ENCODE results near the gene PAQR8.

The PAQR8 gene

DNA sequence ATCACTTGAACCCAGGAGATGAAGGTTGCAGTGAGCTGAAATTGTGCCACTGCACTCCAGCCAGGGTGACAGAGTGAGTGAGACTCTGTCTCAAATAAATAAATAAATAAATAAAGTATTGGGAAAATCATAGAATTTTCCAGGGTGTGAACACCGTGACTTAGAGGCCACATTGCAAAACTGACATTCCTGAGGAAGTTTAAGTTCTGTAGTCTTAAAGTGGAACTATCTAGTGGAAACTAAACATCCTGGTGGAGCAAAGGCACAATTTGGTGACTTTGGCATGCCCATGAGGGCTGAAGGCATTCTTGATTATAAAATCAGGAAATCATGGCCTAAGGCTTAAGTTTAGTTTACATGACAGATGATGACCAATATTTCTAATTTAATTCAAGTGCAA lies 44.7 kb upstream of the PAQR8 start:
- TF ChIP-seq EZH2phosphoT487 (IDR thresholded peaks at IDR 0.05; ENCODE audit: low read length) (no peak), EZH2 (optimal IDR thresholded peaks at IDR 0.05; ENCODE audit: low read depth, low read length) (no peak)
- TF ChIP-seq, protein P1, sequence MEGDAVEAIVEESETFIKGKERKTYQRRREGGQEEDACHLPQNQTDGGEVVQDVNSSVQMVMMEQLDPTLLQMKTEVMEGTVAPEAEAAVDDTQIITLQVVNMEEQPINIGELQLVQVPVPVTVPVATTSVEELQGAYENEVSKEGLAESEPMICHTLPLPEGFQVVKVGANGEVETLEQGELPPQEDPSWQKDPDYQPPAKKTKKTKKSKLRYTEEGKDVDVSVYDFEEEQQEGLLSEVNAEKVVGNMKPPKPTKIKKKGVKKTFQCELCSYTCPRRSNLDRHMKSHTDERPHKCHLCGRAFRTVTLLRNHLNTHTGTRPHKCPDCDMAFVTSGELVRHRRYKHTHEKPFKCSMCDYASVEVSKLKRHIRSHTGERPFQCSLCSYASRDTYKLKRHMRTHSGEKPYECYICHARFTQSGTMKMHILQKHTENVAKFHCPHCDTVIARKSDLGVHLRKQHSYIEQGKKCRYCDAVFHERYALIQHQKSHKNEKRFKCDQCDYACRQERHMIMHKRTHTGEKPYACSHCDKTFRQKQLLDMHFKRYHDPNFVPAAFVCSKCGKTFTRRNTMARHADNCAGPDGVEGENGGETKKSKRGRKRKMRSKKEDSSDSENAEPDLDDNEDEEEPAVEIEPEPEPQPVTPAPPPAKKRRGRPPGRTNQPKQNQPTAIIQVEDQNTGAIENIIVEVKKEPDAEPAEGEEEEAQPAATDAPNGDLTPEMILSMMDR (IDR thresholded peaks at IDR 0.05; ENCODE audit: low read length), result no peak
- Histone ChIP-seq H3K27ac (ENCODE audit: low read length) (no peak overlapping the region), H3F3A (ENCODE audit: insufficient read depth, low read length) (no peaks in the 10 kb centered on the region), H3K27me3 (replicated peaks; ENCODE audit: insufficient read depth, low read length) (no peaks in the 10 kb centered on the region), H3K4me2 (ENCODE audit: low read depth, low read length) (no peak overlapping the region), H3K79me2 (ENCODE audit: low read length) (no peaks in the 10 kb centered on the region), H4K20me1 (ENCODE audit: insufficient read depth, low read length) (no peaks in the 10 kb centered on the region), H3K36me3 (replicated peaks; ENCODE audit: insufficient read depth, low read length) (no peaks in the 10 kb centered on the region), H3K9me3 (replicated peaks; ENCODE audit: insufficient read depth, low read length) (no peaks in the 10 kb centered on the region), H3K9me2 (replicated peaks; ENCODE audit: insufficient read depth, low read length) (no peaks in the 10 kb centered on the region), H2AFZ (ENCODE audit: low read length) (no peak overlapping the region), H3K9ac (ENCODE audit: low read length) (no peak overlapping the region), H3K4me3 (ENCODE audit: low read length) (no peak overlapping the region), H3K4me1 (ENCODE audit: low read length) (peaks cover 8% of the 10 kb centered on the region)
- no peak for DNase-seq

DNA sequence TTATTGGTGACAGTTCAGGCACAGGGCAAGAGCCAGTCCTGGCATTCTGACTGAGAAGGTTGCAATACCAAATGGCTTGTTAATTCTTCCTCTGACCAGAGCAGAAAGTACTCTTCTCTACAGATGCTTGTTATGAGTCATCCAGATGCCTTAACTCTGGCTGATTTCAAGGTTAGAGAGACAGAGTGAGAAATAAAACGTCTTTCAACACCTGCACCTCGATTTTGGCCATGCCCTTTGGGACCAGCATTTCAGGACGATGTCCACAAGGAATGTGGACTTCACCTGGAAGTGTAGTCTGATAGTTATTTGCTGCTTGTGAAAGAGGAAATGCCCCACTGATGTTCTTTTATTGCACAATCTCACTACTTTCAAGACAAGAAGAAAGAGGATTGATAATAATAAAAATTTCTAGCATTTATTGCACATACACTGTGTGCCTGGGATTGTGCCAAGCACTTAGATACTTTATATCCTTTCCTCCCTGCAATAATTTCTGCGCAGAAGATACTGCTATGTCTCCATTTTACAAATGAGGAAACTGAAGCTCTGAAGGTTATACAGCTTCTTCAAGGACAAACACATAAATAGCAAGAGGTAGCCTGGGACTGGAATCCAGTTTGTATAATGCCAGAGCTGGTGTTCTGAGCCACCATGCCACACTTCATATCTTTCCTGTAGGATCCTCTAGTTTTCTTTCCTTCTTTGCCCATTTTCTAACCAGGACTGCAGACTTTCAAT lies 43.9 kb upstream of the PAQR8 start:
- Histone ChIP-seq H3K36me3 (replicated peaks; ENCODE audit: insufficient read depth, low read length) (no peaks in the 10 kb centered on the region), H3K4me3 (ENCODE audit: low read length) (no peak overlapping the region), H3K9me2 (replicated peaks; ENCODE audit: insufficient read depth, low read length) (no peaks in the 10 kb centered on the region), H3K27ac (ENCODE audit: low read length) (no peak overlapping the region), H3K4me2 (ENCODE audit: low read depth, low read length) (no peak overlapping the region), H3K4me1 (ENCODE audit: low read length) (peaks cover 8% of the 10 kb centered on the region), H2AFZ (ENCODE audit: low read length) (no peak overlapping the region), H3K79me2 (ENCODE audit: low read length) (no peaks in the 10 kb centered on the region), H3K9me3 (replicated peaks; ENCODE audit: insufficient read depth, low read length) (no peaks in the 10 kb centered on the region), H3K9ac (ENCODE audit: low read length) (no peak overlapping the region), H4K20me1 (ENCODE audit: insufficient read depth, low read length) (no peaks in the 10 kb centered on the region), H3F3A (ENCODE audit: insufficient read depth, low read length) (no peaks in the 10 kb centered on the region), H3K27me3 (replicated peaks; ENCODE audit: insufficient read depth, low read length) (no peaks in the 10 kb centered on the region)
- DNase-seq, result no peak
- TF ChIP-seq EZH2 (optimal IDR thresholded peaks at IDR 0.05; ENCODE audit: low read depth, low read length) (no peak), EZH2phosphoT487 (IDR thresholded peaks at IDR 0.05; ENCODE audit: low read length) (no peak)
- TF ChIP-seq, protein P1 (IDR thresholded peaks at IDR 0.05; ENCODE audit: low read length), result no peak

DNA sequence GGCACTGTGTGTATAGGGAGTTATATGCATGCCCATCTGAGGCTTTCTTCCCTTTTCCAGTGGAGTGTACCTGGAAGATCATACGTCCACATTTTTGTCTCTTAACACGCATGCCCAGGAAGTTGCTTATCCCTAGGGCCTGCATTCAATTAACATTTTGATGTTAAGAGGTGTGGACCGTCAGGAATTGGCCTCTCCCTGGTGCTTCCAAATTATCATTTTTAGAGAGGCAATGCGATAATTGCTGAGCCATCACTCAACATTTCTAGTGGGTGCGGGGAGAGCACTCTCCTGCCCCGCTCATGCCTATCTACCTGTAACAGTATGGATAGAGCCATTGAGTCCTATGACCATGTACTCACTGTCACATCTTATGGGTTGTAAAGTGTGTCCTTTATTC lies 37.8 kb upstream of the PAQR8 start:
- no peak overlapping the region for H3K4me2 ChIP-seq (ENCODE audit: low read depth, low read length)
- no peaks in the 10 kb centered on the region for H3K36me3 ChIP-seq (replicated peaks; ENCODE audit: insufficient read depth, low read length)
- H3K9me2 ChIP-seq (replicated peaks; ENCODE audit: insufficient read depth, low read length), result no peaks in the 10 kb centered on the region
- H3F3A ChIP-seq (ENCODE audit: insufficient read depth, low read length), result no peaks in the 10 kb centered on the region
- no peak for DNase-seq
- no peak overlapping the region for H3K4me3 ChIP-seq (ENCODE audit: low read length)
- H3K9ac ChIP-seq (ENCODE audit: low read length), result no peak overlapping the region
- H4K20me1 ChIP-seq (ENCODE audit: insufficient read depth, low read length), result no peaks in the 10 kb centered on the region
- H2AFZ ChIP-seq (ENCODE audit: low read length), result no peak overlapping the region
- no peak overlapping the region for H3K27ac ChIP-seq (ENCODE audit: low read length)
- no peaks in the 10 kb centered on the region for H3K4me1 ChIP-seq (ENCODE audit: low read length)
- H3K79me2 ChIP-seq (ENCODE audit: low read length), result no peaks in the 10 kb centered on the region
- TF ChIP-seq, protein P1 (IDR thresholded peaks at IDR 0.05; ENCODE audit: low read length), result no peak
- TF ChIP-seq EZH2phosphoT487 (IDR thresholded peaks at IDR 0.05; ENCODE audit: low read length) (no peak), EZH2 (optimal IDR thresholded peaks at IDR 0.05; ENCODE audit: low read depth, low read length) (no peak)
- no peaks in the 10 kb centered on the region for H3K9me3 ChIP-seq (replicated peaks; ENCODE audit: insufficient read depth, low read length)
- H3K27me3 ChIP-seq (replicated peaks; ENCODE audit: insufficient read depth, low read length), result no peaks in the 10 kb centered on the region
